NK-92 treated with Interleukin-12 subunit alpha and Interleukin-12 subunit beta, amount 100 ng/mL, for 24 hours (cell line): ENCODE results near the gene ABCC4.
"Not testable (repeated sequence)": the region's sequence is repeated elsewhere in the genome, so short reads cannot be mapped to it uniquely, and the experiment has no call there.

Experiments
- DNase-seq: peaks from one replicate; lab custom pipeline; 2025; lab: John Stamatoyannopoulos, UW

The ABCC4 gene

GRCh38 chr13:95298971-95299621 lies 2.2 kb downstream of the ABCC4 start:
- DNase-seq: no peak

GRCh38 chr13:95298169-95298965 lies 2.9 kb downstream of the ABCC4 start:
- DNase-seq: no peak

GRCh38 chr13:95296326-95296925 lies 4.8 kb downstream of the ABCC4 start:
- peak; percentile 8 for DNase-seq

GRCh38 chr13:95295026-95295425 lies 6.2 kb downstream of the ABCC4 start:
- DNase-seq: no peak

- DNase-seq: no peak
Observed at GRCh38 chr13:95292622-95293021, 8.6 kb downstream of the ABCC4 start.

GRCh38 chr13:95289901-95290300 lies 11.3 kb downstream of the ABCC4 start:
- not testable (repeated sequence) for DNase-seq

GRCh38 chr13:95289020-95289444 lies 12.2 kb downstream of the ABCC4 start:
- DNase-seq: no peak

GRCh38 chr13:95284436-95284835 lies 16.8 kb downstream of the ABCC4 start:
- DNase-seq: no peak

- no peak for DNase-seq
Observed at GRCh38 chr13:95279016-95279415, 22.2 kb downstream of the ABCC4 start.

- no peak for DNase-seq
Observed at GRCh38 chr13:95276037-95276505, 25.2 kb downstream of the ABCC4 start.

GRCh38 chr13:95275322-95276036 lies 25.8 kb downstream of the ABCC4 start:
- DNase-seq: no peak

- not testable (repeated sequence) for DNase-seq
Observed at GRCh38 chr13:95273592-95274132, 27.6 kb downstream of the ABCC4 start.

- not testable (repeated sequence) for DNase-seq
Observed at GRCh38 chr13:95272076-95272475, 29.2 kb downstream of the ABCC4 start.

- DNase-seq: no peak
Observed at GRCh38 chr13:95269756-95270155, 31.5 kb downstream of the ABCC4 start.

- not testable (repeated sequence) for DNase-seq
Observed at GRCh38 chr13:95268343-95269065, 32.7 kb downstream of the ABCC4 start.

GRCh38 chr13:95267662-95268342 lies 33.4 kb downstream of the ABCC4 start:
- DNase-seq: no peak

- DNase-seq: no peak
Observed at GRCh38 chr13:95264225-95264624, 37.0 kb downstream of the ABCC4 start.

- no peak for DNase-seq
Observed at GRCh38 chr13:95262837-95263384, 38.3 kb downstream of the ABCC4 start.

GRCh38 chr13:95261956-95262355 lies 39.3 kb downstream of the ABCC4 start:
- no peak for DNase-seq

GRCh38 chr13:95260031-95260525 lies 41.2 kb downstream of the ABCC4 start:
- DNase-seq: no peak
